NCI-H526 (cell line): Measurements from ENCODE around the gene ORM1.

Source experiments
- DNase-seq, 2 experiments: peaks; one replicate each; lab custom pipeline; 2025; lab: John Stamatoyannopoulos, UW

Gene ORM1

GRCh38 chr9:114287763-114288192, 35.1 kb upstream of the ORM1 start:
- DNase-seq = no peak

- no peak for DNase-seq
Observed at GRCh38 chr9:114288193-114289091, 34.5 kb upstream of the ORM1 start.

- DNase-seq = no peak
Observed at GRCh38 chr9:114289106-114289505, 33.8 kb upstream of the ORM1 start.

- DNase-seq = no peak
Observed at GRCh38 chr9:114289571-114290481, 33.1 kb upstream of the ORM1 start.

- DNase-seq = no peak
Observed at GRCh38 chr9:114290561-114290986, 32.3 kb upstream of the ORM1 start.

GRCh38 chr9:114291064-114291474, 31.8 kb upstream of the ORM1 start:
- DNase-seq = peak; percentile 23 to 59

GRCh38 chr9:114291886-114292590, 30.9 kb upstream of the ORM1 start:
- no peak for DNase-seq

GRCh38 chr9:114294664-114295063, 28.2 kb upstream of the ORM1 start:
- DNase-seq = no peak

GRCh38 chr9:114296338-114296737, 26.6 kb upstream of the ORM1 start:
- DNase-seq = no peak

- no peak for DNase-seq
Observed at GRCh38 chr9:114299286-114300152, 23.4 kb upstream of the ORM1 start.

GRCh38 chr9:114300153-114300845, 22.6 kb upstream of the ORM1 start:
- DNase-seq = no peak

- no peak for DNase-seq
Observed at GRCh38 chr9:114300846-114301797, 21.8 kb upstream of the ORM1 start.

- DNase-seq = no peak
Observed at GRCh38 chr9:114301798-114302565, 20.9 kb upstream of the ORM1 start.

- DNase-seq = no peak
Observed at GRCh38 chr9:114302727-114303126, 20.2 kb upstream of the ORM1 start.

- no peak for DNase-seq
Observed at GRCh38 chr9:114303571-114303970, 19.3 kb upstream of the ORM1 start.

GRCh38 chr9:114303977-114304376, 18.9 kb upstream of the ORM1 start:
- no peak for DNase-seq

GRCh38 chr9:114304416-114305188, 18.3 kb upstream of the ORM1 start:
- no peak for DNase-seq

- no peak for DNase-seq
Observed at GRCh38 chr9:114307899-114308267, 15.0 kb upstream of the ORM1 start.
